GM12878 (cell line): ENCODE data around the gene PLD4. TPM values are rescaled to one million over a fixed set of nuclear protein-coding genes. Genes with fewer than 3 reads are reported as not detected.

Source experiments
- ATAC-seq: fragments of 200-7000 bp; cut with Tn5 transposase; 3 replicates; pipeline ENCODE4 v1.9.1; 2020; ENCODE audit warnings: mild to moderate bottlenecking, moderate library complexity
- BruUV-seq: library from RNA; stranded (reverse); fragments of 400-500 nt; replicated peaks from 2 replicates; lab custom pipeline; 2021; lab: Mats Ljungman, UMichigan
- CTCF ChIA-PET: fragments of 300-600 bp; sonication (Branson Sonifier 250); formaldehyde crosslinking; extraction: SDS; loops from one replicate; lab custom pipeline; 2021; ENCODE audit warnings: inconsistent platforms; lab: Yijun Ruan, JAX
- POLR2A ChIA-PET: fragments of 350-600 bp; formaldehyde crosslinking; extraction: SDS; loops from one replicate; lab custom pipeline; 2021; ENCODE audit warnings: inconsistent platforms; lab: Charles Lee
- RAD21 ChIA-PET: fragments of 300-600 bp; sonication (Branson Sonifier 250); formaldehyde crosslinking; loops from one replicate; lab custom pipeline; 2023; ENCODE audit warnings: antibody characterized with exemption; ENCODE audit not compliant: unreplicated experiment; lab: Charles Lee
- SMC1A ChIA-PET: fragments of 300-600 bp; sonication (Branson Sonifier 250); formaldehyde crosslinking; loops from one replicate; lab custom pipeline; 2023; ENCODE audit not compliant: unreplicated experiment, uncharacterized antibody; lab: Charles Lee
- DNase-seq: peaks from one replicate; pipeline ENCODE4 v3.0.0-alpha.2; 2011; ENCODE audit warnings: low read depth, low spot score
- FAIRE-seq: peaks from 3 replicates; lab custom pipeline; 2011; peaks lifted over from hg19 to GRCh38; lab: Jason Lieb, UNC
- H2AFZ ChIP-seq: 2 replicates; pipeline ENCODE4 v1.6.0; 2011; ENCODE audit warnings: low read depth, low read length, control low read depth; ENCODE audit not compliant: control insufficient read depth
- H3K27ac ChIP-seq: 2 replicates; pipeline ENCODE4 v1.5.1; 2011; ENCODE audit warnings: control low read depth; ENCODE audit not compliant: control insufficient read depth, insufficient read depth
- H3K27me3 ChIP-seq, 2 experiments: replicated peaks in 1 of 2; 2 replicates each; pipeline versions ENCODE4 v1.6.0 to v1.6.1; 2011; ENCODE audit warnings: low read length in 1 of 2; ENCODE audit not compliant: control insufficient read depth in 2 of 2, insufficient read depth in 2 of 2
- H3K36me3 ChIP-seq, 2 experiments: 2 replicates each; pipeline ENCODE4 v1.5.1; 2011; ENCODE audit warnings: low read length in 1 of 2; ENCODE audit not compliant: control insufficient read depth in 2 of 2, insufficient read depth in 2 of 2
- H3K4me1 ChIP-seq: 2 replicates; pipeline ENCODE4 v1.6.1; 2011; ENCODE audit warnings: mild to moderate bottlenecking, low read length, moderate library complexity, mixed read lengths; ENCODE audit not compliant: control insufficient read depth, insufficient read depth
- H3K4me2 ChIP-seq: 2 replicates; pipeline ENCODE4 v1.6.0; 2011; ENCODE audit warnings: control low read depth; ENCODE audit not compliant: control insufficient read depth, insufficient read depth
- H3K4me3 ChIP-seq: fragments of 200-600 bp; sonication (generic); 2 replicates; pipeline ENCODE4 v1.5.1; 2016
- H3K79me2 ChIP-seq: 2 replicates; pipeline ENCODE4 v1.6.0; 2011; ENCODE audit warnings: low read length; ENCODE audit not compliant: control insufficient read depth, insufficient read depth
- H3K9ac ChIP-seq: 2 replicates; pipeline ENCODE4 v1.8.0; 2011; ENCODE audit warnings: low read length, control low read depth, mixed read lengths; ENCODE audit not compliant: control insufficient read depth, insufficient read depth
- H3K9me3 ChIP-seq: replicated peaks from 3 replicates; pipeline ENCODE4 v1.5.1; 2011; ENCODE audit warnings: mild to moderate bottlenecking, low read length; ENCODE audit not compliant: control insufficient read depth, insufficient read depth
- H4K20me1 ChIP-seq: 2 replicates; pipeline ENCODE4 v1.6.0; 2011; ENCODE audit not compliant: control insufficient read depth, insufficient read depth
- PAX5 ChIP-seq: IDR thresholded peaks from 2 replicates; pipeline ENCODE4 v1.6.1; 2011; ENCODE audit warnings: low read depth, low read length, borderline replicate concordance
- TARDBP ChIP-seq: IDR thresholded peaks from 2 replicates; pipeline ENCODE4 v1.6.1; 2016; ENCODE audit warnings: borderline replicate concordance
- YY1 ChIP-seq: IDR thresholded peaks from 2 replicates; pipeline ENCODE4 v1.6.1; 2011; ENCODE audit warnings: low read depth, mild to moderate bottlenecking, low read length
- WGBS: methylation state at CpG from one replicate; pipeline ENCODE4 v1.1.6; 2016; ENCODE audit warnings: low lambda C conversion rate; ENCODE audit not compliant: insufficient replicate concordance, insufficient coverage; ENCODE audit errors: missing lambda C conversion rate; 5-methylcytosine and 5-hydroxymethylcytosine counted together
- in situ Hi-C: fragments of 300-500 bp; cut with MboI; formaldehyde crosslinking; loops from 9 replicates; pipeline ENCODE4 v1.14.3; 2018; ENCODE audit warnings: mixed read lengths
- intact Hi-C: fragments of 100-400 bp; cut with micrococcal nuclease; formaldehyde crosslinking; loops from one replicate; pipeline ENCODE4 v1.14.2; 2022; ENCODE audit not compliant: unreplicated experiment
- polyA plus RNA-seq, 11 experiments: library from polyadenylated mRNA; depleted of rRNA in 4 of 11; unstranded in 6 of 11; stranded (reverse) in 5 of 11; fragments of >200 nt; fragmentation: Nextera tagmentation in 4 of 11; fragmentation: Illumina TruSeq in 1 of 11; extraction: Ambion mirVana in 4 of 11; extraction: Trizol in 1 of 11; gene quantifications; 1 replicate in 1 of 11; 2 replicates in 10 of 11; pipeline versions ENCODE4 v1.2.1 to v1.2.3, GENCODE V29; 2011 to 2016; ENCODE audit warnings: inconsistent platforms in 2 of 11, missing spikeins in 2 of 11, low read depth in 1 of 11
- total RNA-seq, 4 experiments: library from RNA; depleted of rRNA in 3 of 4; stranded (reverse); fragments of >200 nt in 3 of 4; fragmentation: Illumina TruSeq in 1 of 4; extraction: Trizol in 1 of 4; gene quantifications; 2 replicates each; pipeline versions ENCODE4 v1.2.1 to v1.2.3, GENCODE V29; 2013 to 2021
- TF ChIP-seq, protein P1 (sequence below): fragments of 450-650 bp; IDR thresholded peaks from 2 replicates; pipeline ENCODE4 v1.6.1; 2014; ENCODE audit warnings: mild to moderate bottlenecking

PLD4 gene
- total and polyA plus RNA-seq, 10 of the 15 experiments (the other 5 are each of a cell fraction or from before 2014, with no cell fraction given) = 0.20 to 57.7 (median 9.9) TPM

DNA sequence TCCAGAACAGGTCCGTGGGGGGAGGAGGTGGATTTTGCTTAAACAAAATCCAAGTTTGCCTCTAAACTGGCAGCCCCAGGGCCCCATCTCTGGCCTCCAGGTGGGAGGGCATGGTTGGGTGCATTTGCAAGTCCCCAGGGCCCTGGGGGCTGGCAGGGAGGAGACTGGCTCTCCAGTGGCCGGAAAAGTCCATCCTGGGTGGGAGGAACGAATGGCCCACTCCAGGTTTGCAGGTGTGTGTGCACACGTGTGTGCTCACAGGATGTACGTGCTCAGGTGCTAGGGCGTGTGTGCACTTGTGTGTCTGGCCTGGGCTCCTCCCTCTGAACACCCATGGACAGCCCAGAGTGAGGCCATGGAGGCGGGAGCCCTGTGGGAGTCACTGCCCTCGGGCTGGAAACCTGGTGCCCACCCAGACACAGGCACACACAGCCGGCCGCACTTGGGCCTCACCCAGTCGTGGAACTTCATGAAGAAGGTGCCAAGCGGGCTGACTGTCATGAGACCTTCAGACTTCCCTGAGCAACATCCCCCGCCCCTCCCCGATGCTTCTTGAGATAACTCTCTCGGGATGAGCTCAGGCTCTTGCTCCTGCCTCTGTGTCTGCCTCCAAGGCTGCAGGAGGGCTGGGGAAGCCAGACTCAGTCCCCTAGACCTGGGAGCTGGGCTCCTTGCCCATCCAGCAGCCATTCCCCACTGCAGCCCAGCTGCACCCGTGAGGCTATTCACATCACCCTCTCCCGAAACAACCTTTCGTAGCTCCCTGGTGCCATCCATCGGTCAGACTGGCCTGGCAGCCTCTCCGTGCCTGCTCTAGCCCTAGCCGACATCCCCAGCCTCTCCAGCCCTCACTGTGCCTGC lies 44.1 kb downstream of the PLD4 start:
- Histone ChIP-seq H3K4me2 (no peak overlapping the region), H3K9ac (no peak overlapping the region), H3K9me3 (no peaks in the 10 kb centered on the region), H2AFZ (no peak overlapping the region), H3K4me3 (no peak overlapping the region), H3K4me1 (no peaks in the 10 kb centered on the region), H4K20me1 (no peaks in the 10 kb centered on the region), H3K27ac (no peak overlapping the region), H3K79me2 (no peaks in the 10 kb centered on the region), H3K27me3 (peaks cover 3 to 7% of the 10 kb centered on the region in 2 experiments), H3K36me3 (no peaks in the 10 kb centered on the region)
- ChIA-PET SMC1A (no interaction called here), RAD21 (no interaction called here), CTCF (no interaction called here), POLR2A (no interaction called here)
- TF ChIP-seq PAX5 = peak; percentile 56; the same call in 1 of the 2 replicates
- no peak for TF ChIP-seq YY1
- no peak for DNase-seq
- WGBS = 24% methylated on average over 21 of the region's 21 CpGs
- intact Hi-C loops = no loop called here
- BruUV-seq = no TSS peak
- peak; percentile 12 for ATAC-seq
- in situ Hi-C loops = no loop called here
- no peak for FAIRE-seq

DNA sequence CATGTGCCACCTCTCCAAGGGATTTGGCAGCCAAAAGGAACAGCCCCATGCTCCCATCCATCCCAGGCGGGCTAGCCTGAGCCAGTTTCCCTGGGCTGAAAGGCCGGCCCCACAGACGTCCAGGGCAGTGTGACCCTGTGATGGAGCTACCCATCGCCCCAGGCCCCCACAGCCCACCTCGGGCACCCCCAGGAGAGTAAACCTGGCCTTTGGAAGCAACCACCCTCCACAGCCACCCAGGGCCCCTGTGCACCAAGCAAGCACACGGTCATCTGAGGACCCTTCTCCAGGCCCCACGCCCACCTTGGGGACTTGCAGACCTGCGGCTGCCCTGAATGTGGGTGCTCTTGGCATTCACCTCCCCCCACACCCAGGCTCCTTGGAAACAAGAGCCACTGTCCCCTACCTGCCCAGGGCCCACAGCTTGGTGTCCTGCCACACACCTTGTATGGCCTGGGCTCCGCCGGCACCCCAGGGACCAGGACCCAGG lies 45.1 kb downstream of the PLD4 start:
- Histone ChIP-seq H2AFZ (no peak overlapping the region), H3K4me1 (no peaks in the 10 kb centered on the region), H3K9ac (no peak overlapping the region), H3K4me3 (no peak overlapping the region), H3K9me3 (no peaks in the 10 kb centered on the region), H4K20me1 (no peaks in the 10 kb centered on the region), H3K27me3 (peaks cover 3 to 7% of the 10 kb centered on the region in 2 experiments), H3K27ac (no peak overlapping the region), H3K79me2 (no peaks in the 10 kb centered on the region), H3K36me3 (no peaks in the 10 kb centered on the region), H3K4me2 (no peak overlapping the region)
- BruUV-seq = no TSS peak
- 27% methylated on average over 10 of the region's 10 CpGs for WGBS
- in situ Hi-C loops (no loop called here), intact Hi-C loops (loop anchor here (10.0 kb wide), 1 partner anchor 75 kb away; no protein-coding TSS in a partner anchor)
- ChIA-PET RAD21 (no interaction called here), POLR2A (interaction anchor here (0.6 kb wide), 1 partner anchor 31 kb away, joined by 8 read pairs; no protein-coding TSS in a partner anchor), SMC1A (no interaction called here), CTCF (no interaction called here)
- TF ChIP-seq, protein P1, sequence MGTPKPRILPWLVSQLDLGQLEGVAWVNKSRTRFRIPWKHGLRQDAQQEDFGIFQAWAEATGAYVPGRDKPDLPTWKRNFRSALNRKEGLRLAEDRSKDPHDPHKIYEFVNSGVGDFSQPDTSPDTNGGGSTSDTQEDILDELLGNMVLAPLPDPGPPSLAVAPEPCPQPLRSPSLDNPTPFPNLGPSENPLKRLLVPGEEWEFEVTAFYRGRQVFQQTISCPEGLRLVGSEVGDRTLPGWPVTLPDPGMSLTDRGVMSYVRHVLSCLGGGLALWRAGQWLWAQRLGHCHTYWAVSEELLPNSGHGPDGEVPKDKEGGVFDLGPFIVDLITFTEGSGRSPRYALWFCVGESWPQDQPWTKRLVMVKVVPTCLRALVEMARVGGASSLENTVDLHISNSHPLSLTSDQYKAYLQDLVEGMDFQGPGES = no peak
- TF ChIP-seq YY1 (no peak), TARDBP (no peak)
- DNase-seq (no peak), ATAC-seq (no peak), FAIRE-seq (no peak)
